ENCODE data around the gene KRT37.
"Not testable (repeated sequence)": the region's sequence is repeated elsewhere in the genome, so short reads cannot be mapped to it uniquely, and the experiment has no call there.

Gene KRT37

GRCh38 chr17:41434005-41434404, 9.6 kb upstream of the KRT37 start:
- no peak for DNase-seq

- no peak for DNase-seq
Measured at GRCh38 chr17:41433586-41433985, 9.2 kb upstream of the KRT37 start.

- DNase-seq, result not testable (repeated sequence)
Measured at GRCh38 chr17:41430376-41430775, 6.0 kb upstream of the KRT37 start.

GRCh38 chr17:41429667-41430066, 5.3 kb upstream of the KRT37 start:
- no peak for DNase-seq

GRCh38 chr17:41428591-41429291, 4.4 kb upstream of the KRT37 start:
- DNase-seq, result no peak

GRCh38 chr17:41422586-41422985, 1.8 kb downstream of the KRT37 start:
- DNase-seq, result not testable (repeated sequence)

- DNase-seq, result no peak
Measured at GRCh38 chr17:41421617-41422016, 2.8 kb downstream of the KRT37 start.

- no peak for DNase-seq
Measured at GRCh38 chr17:41421116-41421515, 3.3 kb downstream of the KRT37 start.

- no peak for DNase-seq
Measured at GRCh38 chr17:41420134-41420533, 4.3 kb downstream of the KRT37 start.

- no peak for DNase-seq
Measured at GRCh38 chr17:41419716-41420115, 4.7 kb downstream of the KRT37 start.

GRCh38 chr17:41418116-41418860, 6.1 kb downstream of the KRT37 start:
- no peak for DNase-seq

- DNase-seq, result no peak
Measured at GRCh38 chr17:41417576-41418015, 6.8 kb downstream of the KRT37 start.

- no peak for DNase-seq
Measured at GRCh38 chr17:41417127-41417526, 7.3 kb downstream of the KRT37 start.

- DNase-seq, result no peak
Measured at GRCh38 chr17:41416479-41416878, 7.9 kb downstream of the KRT37 start.

- no peak for DNase-seq
Measured at GRCh38 chr17:41415833-41416335, 8.5 kb downstream of the KRT37 start.

GRCh38 chr17:41415411-41415810, 9.0 kb downstream of the KRT37 start:
- no peak for DNase-seq

- no peak for DNase-seq
Measured at GRCh38 chr17:41413982-41414381, 10.4 kb downstream of the KRT37 start.

GRCh38 chr17:41413353-41413957, 10.9 kb downstream of the KRT37 start:
- no peak for DNase-seq

- DNase-seq, result no peak
Measured at GRCh38 chr17:41411072-41411840, 13.1 kb downstream of the KRT37 start.

- no peak for DNase-seq
Measured at GRCh38 chr17:41407226-41407625, 17.2 kb downstream of the KRT37 start.

GRCh38 chr17:41406205-41406604, 18.2 kb downstream of the KRT37 start:
- DNase-seq, result no peak

GRCh38 chr17:41404024-41404671, 20.2 kb downstream of the KRT37 start:
- peak; percentile 32 for DNase-seq

All from central memory CD4-positive, alpha-beta T cell (primary cell).